DND-41 (cell line): Measurements from ENCODE around the gene TBL1XR1.

Experiments
- CTCF ChIP-seq: IDR thresholded peaks from 2 replicates; pipeline ENCODE4 v1.5.1; 2012; ENCODE audit warnings: borderline replicate concordance, low read length, moderate library complexity, mild to moderate bottlenecking; ENCODE audit not compliant: poor library complexity, severe bottlenecking; ENCODE audit errors: extremely low read depth
- EZH2 ChIP-seq: IDR thresholded peaks from 3 replicates; pipeline ENCODE4 v1.6.1; 2012; ENCODE audit warnings: borderline replicate concordance, low read depth, mild to moderate bottlenecking, moderate library complexity, low read length, inconsistent platforms; ENCODE audit not compliant: severe bottlenecking

- TF ChIP-seq CTCF (no peak), EZH2 (no peak)
Measured at GRCh38 chr3:177208223-177208622, 10.9 kb upstream of the TBL1XR1 start.
